WTC11 (cell line): ENCODE measurements around the gene ELAPOR1. TPM values are rescaled to one million over a fixed set of nuclear protein-coding genes. Genes with fewer than 3 reads are reported as not detected.

ENCODE experiments used
- ATAC-seq: fragments of 200-7000 bp; cut with Tn5 transposase; 2 replicates; pipeline ENCODE4 v1.10.0; 2021; ENCODE audit warnings: mild to moderate bottlenecking, moderate library complexity
- CTCF ChIA-PET: fragments of 300-600 bp; sonication (Branson Sonifier 250); formaldehyde crosslinking; loops from one replicate; lab custom pipeline; 2021; ENCODE audit warnings: antibody characterized with exemption; lab: Charles Lee
- POLR2A ChIA-PET: fragments of 350-600 bp; sonication (Branson Sonifier 250); formaldehyde crosslinking; loops from one replicate; lab custom pipeline; 2021; ENCODE audit warnings: antibody characterized with exemption; lab: Charles Lee
- DNase-seq: peaks from one replicate; pipeline ENCODE4 v3.0.0; 2021; ENCODE audit warnings: low spot score
- H3K27ac Mint-ChIP-seq: 2 replicates; pipeline ENCODE4 v1.8.0; 2021; ENCODE audit warnings: mixed read lengths
- H3K27me3 Mint-ChIP-seq: 2 replicates; pipeline ENCODE4 v1.8.0; 2021; ENCODE audit warnings: low read depth, mild to moderate bottlenecking, moderate library complexity, mixed read lengths
- H3K36me3 Mint-ChIP-seq: 2 replicates; pipeline ENCODE4 v1.8.0; 2021; ENCODE audit warnings: mixed read lengths
- H3K4me1 Mint-ChIP-seq: 2 replicates; pipeline ENCODE4 v1.8.0; 2022; ENCODE audit warnings: mixed read lengths
- H3K4me3 Mint-ChIP-seq: 2 replicates; pipeline ENCODE4 v1.8.0; 2021; ENCODE audit warnings: mild to moderate bottlenecking, moderate library complexity, mixed read lengths
- H3K9me3 Mint-ChIP-seq: 2 replicates; pipeline ENCODE4 v1.8.0; 2021; ENCODE audit warnings: mixed read lengths
- CBFB ChIP-seq: sonication (generic); formaldehyde crosslinking; IDR thresholded peaks from 2 replicates; pipeline ENCODE4 v1.8.1; 2022; ENCODE audit warnings: mild to moderate bottlenecking, low read depth, missing genetic modification reagents
- CREB1 ChIP-seq: sonication (generic); formaldehyde crosslinking; IDR thresholded peaks from 2 replicates; pipeline ENCODE4 v1.8.0; 2023; ENCODE audit warnings: mild to moderate bottlenecking, missing genetic modification reagents
- E2F4 ChIP-seq: sonication (generic); formaldehyde crosslinking; IDR thresholded peaks from 2 replicates; pipeline ENCODE4 v1.8.1; 2022; ENCODE audit warnings: low read depth, mild to moderate bottlenecking, moderate library complexity, missing genetic modification reagents, borderline replicate concordance
- E2F5 ChIP-seq: sonication (generic); formaldehyde crosslinking; IDR thresholded peaks from 2 replicates; pipeline ENCODE4 v1.8.1; 2022; ENCODE audit warnings: mild to moderate bottlenecking, moderate library complexity, missing genetic modification reagents
- EMX1 ChIP-seq: fragments of 250-450 bp; sonication (Bioruptor Pico); IDR thresholded peaks from 2 replicates; pipeline ENCODE4 v1.8.0; 2021; ENCODE audit warnings: mild to moderate bottlenecking
- ESRRA ChIP-seq: sonication (generic); formaldehyde crosslinking; IDR thresholded peaks from 2 replicates; pipeline ENCODE4 v1.8.1; 2022; ENCODE audit warnings: mild to moderate bottlenecking, missing genetic modification reagents, borderline replicate concordance
- GTF2I ChIP-seq: fragments of 250-450 bp; sonication (Bioruptor Pico); conservative IDR thresholded peaks from 2 replicates; pipeline ENCODE4 v1.4.0; 2021; ENCODE audit warnings: mild to moderate bottlenecking
- MAX ChIP-seq: sonication (generic); formaldehyde crosslinking; IDR thresholded peaks from 2 replicates; pipeline ENCODE4 v1.8.0; 2022; ENCODE audit warnings: mild to moderate bottlenecking, missing genetic modification reagents
- NFE2L1 ChIP-seq: sonication (generic); formaldehyde crosslinking; IDR thresholded peaks from 2 replicates; pipeline ENCODE4 v1.8.1; 2023; ENCODE audit warnings: missing genetic modification reagents
- NR3C1 ChIP-seq: sonication (generic); formaldehyde crosslinking; conservative IDR thresholded peaks from 2 replicates; pipeline ENCODE4 v1.8.1; 2023; ENCODE audit warnings: low read depth, mild to moderate bottlenecking, missing genetic modification reagents
- SP1 ChIP-seq: sonication (generic); formaldehyde crosslinking; conservative IDR thresholded peaks from 2 replicates; pipeline ENCODE4 v1.8.1; 2022; ENCODE audit warnings: missing genetic modification reagents
- STAT6 ChIP-seq: sonication (generic); formaldehyde crosslinking; conservative IDR thresholded peaks from 2 replicates; pipeline ENCODE4 v1.8.1; 2023; ENCODE audit warnings: mild to moderate bottlenecking, low read depth, missing genetic modification reagents, moderate library complexity
- TP53 ChIP-seq: sonication (generic); formaldehyde crosslinking; IDR thresholded peaks from 2 replicates; pipeline ENCODE4 v1.8.1; 2023; ENCODE audit warnings: mild to moderate bottlenecking, missing genetic modification reagents
- ZNF671 ChIP-seq: fragments of 250-450 bp; sonication (Bioruptor Pico); IDR thresholded peaks from 2 replicates; pipeline ENCODE4 v1.8.0; 2021; ENCODE audit warnings: mild to moderate bottlenecking
- total RNA-seq: library from RNA; stranded (reverse); gene quantifications from 3 replicates; pipeline ENCODE4 v1.2.3, GENCODE V29; 2021
- TF ChIP-seq, protein P1 (sequence below): sonication (generic); formaldehyde crosslinking; IDR thresholded peaks from 2 replicates; pipeline ENCODE4 v1.8.1; 2022; ENCODE audit warnings: mild to moderate bottlenecking, missing genetic modification reagents, moderate library complexity, borderline replicate concordance
- TF ChIP-seq, protein P2 (sequence below): sonication (generic); formaldehyde crosslinking; IDR thresholded peaks from 2 replicates; pipeline ENCODE4 v1.8.0; 2023; ENCODE audit warnings: mild to moderate bottlenecking, missing genetic modification reagents
- TF ChIP-seq, protein P3 (sequence below): sonication (generic); formaldehyde crosslinking; IDR thresholded peaks from 2 replicates; pipeline ENCODE4 v1.8.0; 2022; ENCODE audit warnings: mild to moderate bottlenecking, missing genetic modification reagents
- TF ChIP-seq, protein P4 (sequence below): sonication (generic); formaldehyde crosslinking; conservative IDR thresholded peaks from 2 replicates; pipeline ENCODE4 v1.8.1; 2022; ENCODE audit warnings: mild to moderate bottlenecking, missing genetic modification reagents

The ELAPOR1 gene
- total RNA-seq, 1 experiment from 2014 or later, result 1.1 TPM

DNA sequence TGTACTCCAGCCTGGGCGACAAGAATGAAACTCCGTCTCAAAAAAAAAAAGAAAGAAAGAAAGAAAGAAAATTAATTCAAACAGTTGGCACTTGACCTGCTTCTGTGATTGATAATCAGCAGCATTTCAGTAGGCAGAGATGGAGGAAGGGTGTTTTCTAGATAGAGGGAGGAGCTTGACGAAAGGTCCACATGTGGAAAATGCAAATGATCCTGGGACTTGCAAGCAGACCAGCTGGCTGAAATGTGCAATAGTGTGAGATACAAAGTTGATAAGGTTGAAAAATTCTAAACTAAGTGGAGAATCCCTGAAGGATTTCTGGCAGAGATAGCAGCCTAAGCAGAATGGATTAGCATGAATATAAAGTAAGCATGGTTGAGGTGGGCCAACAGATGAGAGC lies 4.2 kb downstream of the ELAPOR1 start (continued):
- TF ChIP-seq STAT6 (CRISPR knock-in tag) (no peak), TP53 (CRISPR knock-in tag) (no peak), CREB1 (CRISPR knock-in tag) (no peak), NR3C1 (no peak), EMX1 (CRISPR knock-in tag) (no peak)

- peaks cover 5% of the 10 kb centered on the region; the same call in 1 of the 2 replicates for H3K9me3 Mint-ChIP-seq
- no peaks in the 10 kb centered on the region for H3K36me3 Mint-ChIP-seq
- no peak overlapping the region for H3K4me3 Mint-ChIP-seq
- DNase-seq, result no peak
- H3K27ac Mint-ChIP-seq, result no peak overlapping the region
- H3K4me1 Mint-ChIP-seq, result no peaks in the 10 kb centered on the region
- POLR2A ChIA-PET, result no interaction called here
- ATAC-seq, result no peak
- peaks cover 24% of the 10 kb centered on the region for H3K27me3 Mint-ChIP-seq
- CTCF ChIA-PET, result interaction anchor here (1.4 kb wide), 1 partner anchor 7 kb away, joined by 4 read pairs; no protein-coding TSS in a partner anchor
- TF ChIP-seq GTF2I (CRISPR knock-in tag), result no peak
- no peak for TF ChIP-seq NFE2L1 (CRISPR knock-in tag)
- TF ChIP-seq CBFB (CRISPR knock-in tag), result no peak
- TF ChIP-seq STAT6 (CRISPR knock-in tag), result no peak
- TF ChIP-seq, protein P1, sequence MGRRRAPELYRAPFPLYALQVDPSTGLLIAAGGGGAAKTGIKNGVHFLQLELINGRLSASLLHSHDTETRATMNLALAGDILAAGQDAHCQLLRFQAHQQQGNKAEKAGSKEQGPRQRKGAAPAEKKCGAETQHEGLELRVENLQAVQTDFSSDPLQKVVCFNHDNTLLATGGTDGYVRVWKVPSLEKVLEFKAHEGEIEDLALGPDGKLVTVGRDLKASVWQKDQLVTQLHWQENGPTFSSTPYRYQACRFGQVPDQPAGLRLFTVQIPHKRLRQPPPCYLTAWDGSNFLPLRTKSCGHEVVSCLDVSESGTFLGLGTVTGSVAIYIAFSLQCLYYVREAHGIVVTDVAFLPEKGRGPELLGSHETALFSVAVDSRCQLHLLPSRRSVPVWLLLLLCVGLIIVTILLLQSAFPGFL (CRISPR knock-in tag), result no peak
- TF ChIP-seq ZNF671 (CRISPR knock-in tag), result no peak
- TF ChIP-seq, protein P2, sequence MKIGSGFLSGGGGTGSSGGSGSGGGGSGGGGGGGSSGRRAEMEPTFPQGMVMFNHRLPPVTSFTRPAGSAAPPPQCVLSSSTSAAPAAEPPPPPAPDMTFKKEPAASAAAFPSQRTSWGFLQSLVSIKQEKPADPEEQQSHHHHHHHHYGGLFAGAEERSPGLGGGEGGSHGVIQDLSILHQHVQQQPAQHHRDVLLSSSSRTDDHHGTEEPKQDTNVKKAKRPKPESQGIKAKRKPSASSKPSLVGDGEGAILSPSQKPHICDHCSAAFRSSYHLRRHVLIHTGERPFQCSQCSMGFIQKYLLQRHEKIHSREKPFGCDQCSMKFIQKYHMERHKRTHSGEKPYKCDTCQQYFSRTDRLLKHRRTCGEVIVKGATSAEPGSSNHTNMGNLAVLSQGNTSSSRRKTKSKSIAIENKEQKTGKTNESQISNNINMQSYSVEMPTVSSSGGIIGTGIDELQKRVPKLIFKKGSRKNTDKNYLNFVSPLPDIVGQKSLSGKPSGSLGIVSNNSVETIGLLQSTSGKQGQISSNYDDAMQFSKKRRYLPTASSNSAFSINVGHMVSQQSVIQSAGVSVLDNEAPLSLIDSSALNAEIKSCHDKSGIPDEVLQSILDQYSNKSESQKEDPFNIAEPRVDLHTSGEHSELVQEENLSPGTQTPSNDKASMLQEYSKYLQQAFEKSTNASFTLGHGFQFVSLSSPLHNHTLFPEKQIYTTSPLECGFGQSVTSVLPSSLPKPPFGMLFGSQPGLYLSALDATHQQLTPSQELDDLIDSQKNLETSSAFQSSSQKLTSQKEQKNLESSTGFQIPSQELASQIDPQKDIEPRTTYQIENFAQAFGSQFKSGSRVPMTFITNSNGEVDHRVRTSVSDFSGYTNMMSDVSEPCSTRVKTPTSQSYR (CRISPR knock-in tag), result no peak
- TF ChIP-seq E2F5 (CRISPR knock-in tag), result no peak
- TF ChIP-seq, protein P3, sequence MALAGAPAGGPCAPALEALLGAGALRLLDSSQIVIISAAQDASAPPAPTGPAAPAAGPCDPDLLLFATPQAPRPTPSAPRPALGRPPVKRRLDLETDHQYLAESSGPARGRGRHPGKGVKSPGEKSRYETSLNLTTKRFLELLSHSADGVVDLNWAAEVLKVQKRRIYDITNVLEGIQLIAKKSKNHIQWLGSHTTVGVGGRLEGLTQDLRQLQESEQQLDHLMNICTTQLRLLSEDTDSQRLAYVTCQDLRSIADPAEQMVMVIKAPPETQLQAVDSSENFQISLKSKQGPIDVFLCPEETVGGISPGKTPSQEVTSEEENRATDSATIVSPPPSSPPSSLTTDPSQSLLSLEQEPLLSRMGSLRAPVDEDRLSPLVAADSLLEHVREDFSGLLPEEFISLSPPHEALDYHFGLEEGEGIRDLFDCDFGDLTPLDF (CRISPR knock-in tag), result no peak
- no peak for TF ChIP-seq MAX (CRISPR knock-in tag)
- TF ChIP-seq, protein P4, sequence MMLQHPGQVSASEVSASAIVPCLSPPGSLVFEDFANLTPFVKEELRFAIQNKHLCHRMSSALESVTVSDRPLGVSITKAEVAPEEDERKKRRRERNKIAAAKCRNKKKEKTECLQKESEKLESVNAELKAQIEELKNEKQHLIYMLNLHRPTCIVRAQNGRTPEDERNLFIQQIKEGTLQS (CRISPR knock-in tag), result no peak
- TF ChIP-seq EMX1 (CRISPR knock-in tag), result no peak
- TF ChIP-seq ESRRA (CRISPR knock-in tag), result no peak
- no peak for TF ChIP-seq SP1
- TF ChIP-seq E2F4 (CRISPR knock-in tag), result no peak
These were observed 6.4 kb downstream of the ELAPOR1 start for GRCh38 chr1:109120356-109120755.
